ENCODE data around the gene DPP8. TPM values are rescaled to one million over a fixed set of nuclear protein-coding genes. Genes with fewer than 3 reads are reported as not detected.
"Not testable (repeated sequence)": the region's sequence is repeated elsewhere in the genome, so short reads cannot be mapped to it uniquely, and the experiment has no call there.

Gene DPP8
- total RNA-seq, 4 donors from 2014 or later: 30.5 to 42.4 (median 41.5) TPM

- Histone ChIP-seq H3K27me3 (no peaks in the 10 kb centered on the region), H3K27ac (no peak overlapping the region), H3K4me3 (no peak overlapping the region), H3K4me1 (no peaks in the 10 kb centered on the region), H3K9me3 (no peaks in the 10 kb centered on the region), H3K36me3 (peaks cover 0 to 12% (median 0%) of the 10 kb centered on the region in 3 donors)
- DNase-seq: no peak
- no peak for TF ChIP-seq POLR2A (IDR thresholded peaks at IDR 0.05)
- TF ChIP-seq CTCF (IDR thresholded peaks at IDR 0.05): no peak
Measured at GRCh38 chr15:65556622-65557021, 39.1 kb upstream of the DPP8 start.

DNA sequence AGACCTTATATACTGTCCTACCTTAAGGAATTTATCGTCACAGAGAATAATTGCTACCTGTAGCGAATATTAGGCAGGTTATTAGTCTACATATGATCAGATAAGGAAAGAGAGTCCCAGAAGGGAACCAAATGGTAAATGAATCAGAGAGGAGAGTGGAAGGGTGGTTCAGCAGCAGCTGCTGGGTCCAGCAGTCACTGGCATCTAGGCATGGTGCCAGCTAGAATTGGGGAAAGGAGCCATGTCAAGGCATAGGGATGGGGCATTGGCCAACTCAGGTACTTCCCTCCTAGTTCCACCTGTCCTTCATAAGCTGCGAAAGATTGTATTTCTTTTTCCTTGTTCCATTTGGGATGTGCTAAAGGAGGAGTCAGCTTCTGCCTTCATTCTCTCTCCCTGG lies 36.2 kb upstream of the DPP8 start:
- no peak for TF ChIP-seq POLR2A (IDR thresholded peaks at IDR 0.05)
- no peak for TF ChIP-seq CTCF (IDR thresholded peaks at IDR 0.05)

DNA sequence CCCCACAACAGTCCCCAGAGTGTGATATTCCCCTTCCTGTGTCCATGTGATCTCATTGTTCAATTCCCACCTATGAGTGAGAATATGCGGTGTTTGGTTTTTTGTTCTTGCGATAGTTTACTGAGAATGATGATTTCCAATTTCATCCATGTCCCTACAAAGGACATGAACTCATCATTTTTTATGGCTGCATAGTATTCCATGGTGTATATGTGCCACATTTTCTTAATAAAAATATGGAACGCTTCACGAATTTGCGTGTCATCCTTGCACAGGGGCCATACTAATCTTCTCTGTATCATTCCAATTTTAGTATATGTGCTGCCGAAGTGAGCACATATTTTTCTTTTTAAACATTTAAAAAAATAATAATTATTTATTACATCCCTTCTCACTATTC lies 35.4 kb upstream of the DPP8 start:
- not testable (repeated sequence) for DNase-seq, H3K27ac ChIP-seq, H3K4me1 ChIP-seq, H3K27me3 ChIP-seq, H3K4me3 ChIP-seq, H3K9me3 ChIP-seq
- peaks cover 0 to 12% (median 0%) of the 10 kb centered on the region in 3 donors for H3K36me3 ChIP-seq

More for the DNA sequence above, 36.2 kb upstream of the DPP8 start:
- Histone ChIP-seq H3K27me3 (no peaks in the 10 kb centered on the region), H3K9me3 (no peaks in the 10 kb centered on the region), H3K27ac (no peak overlapping the region), H3K4me3 (no peak overlapping the region), H3K4me1 (no peaks in the 10 kb centered on the region), H3K36me3 (peaks cover 0 to 12% (median 0%) of the 10 kb centered on the region in 3 donors)
- DNase-seq: no peak

- H3K4me3 ChIP-seq: no peak overlapping the region
- no peak for DNase-seq
- H3K27me3 ChIP-seq: no peaks in the 10 kb centered on the region
- H3K27ac ChIP-seq: no peak overlapping the region
- TF ChIP-seq CTCF (IDR thresholded peaks at IDR 0.05) (no peak), POLR2A (IDR thresholded peaks at IDR 0.05) (no peak)
- H3K36me3 ChIP-seq: no peaks in the 10 kb centered on the region
- H3K9me3 ChIP-seq: no peaks in the 10 kb centered on the region
- H3K4me1 ChIP-seq: no peaks in the 10 kb centered on the region
Measured at GRCh38 chr15:65551183-65551582, 33.7 kb upstream of the DPP8 start.

DNA sequence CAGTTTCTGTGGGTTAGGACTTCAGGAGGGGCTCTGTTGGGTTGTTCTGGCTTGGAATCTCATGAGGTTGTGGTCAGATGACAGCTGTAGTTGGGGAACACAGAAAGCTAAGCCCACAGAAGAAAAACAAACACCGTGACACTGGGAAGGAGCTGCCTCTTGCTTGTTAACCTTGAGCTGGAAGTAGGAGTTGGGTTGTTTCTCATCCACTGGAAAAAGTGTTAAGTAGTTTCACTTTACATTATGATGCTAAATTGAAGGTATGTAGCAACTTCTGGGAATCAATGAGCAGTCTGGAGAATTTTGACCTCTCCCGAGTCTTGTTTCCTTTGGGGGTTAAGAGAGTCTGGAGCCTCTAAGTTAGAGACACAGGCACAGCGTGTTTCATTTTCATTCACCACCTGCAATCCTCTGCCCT lies 33.2 kb upstream of the DPP8 start:
- Histone ChIP-seq H3K36me3 (no peaks in the 10 kb centered on the region), H3K9me3 (no peaks in the 10 kb centered on the region), H3K27me3 (no peaks in the 10 kb centered on the region), H3K27ac (no peak overlapping the region), H3K4me3 (no peak overlapping the region), H3K4me1 (no peaks in the 10 kb centered on the region)
- TF ChIP-seq CTCF (IDR thresholded peaks at IDR 0.05) (no peak), POLR2A (IDR thresholded peaks at IDR 0.05) (no peak)
- no peak for DNase-seq

GRCh38 chr15:65549288-65549687 lies 31.8 kb upstream of the DPP8 start:
- H3K4me1 ChIP-seq, H3K9me3 ChIP-seq, H3K27me3 ChIP-seq, H3K4me3 ChIP-seq, DNase-seq, H3K36me3 ChIP-seq, H3K27ac ChIP-seq: not testable (repeated sequence)

GRCh38 chr15:65547841-65548240 lies 30.4 kb upstream of the DPP8 start:
- Histone ChIP-seq H3K4me1 (no peaks in the 10 kb centered on the region), H3K27me3 (no peaks in the 10 kb centered on the region), H3K9me3 (no peaks in the 10 kb centered on the region), H3K4me3 (no peak overlapping the region), H3K27ac (no peak overlapping the region), H3K36me3 (no peaks in the 10 kb centered on the region)
- no peak for DNase-seq
- TF ChIP-seq POLR2A (IDR thresholded peaks at IDR 0.05) (no peak), CTCF (IDR thresholded peaks at IDR 0.05) (no peak)
